Urothelium cell line (cell line): ENCODE measurements around the gene ADPRM.
"Not testable (repeated sequence)": the region's sequence is repeated elsewhere in the genome, so short reads cannot be mapped to it uniquely, and the experiment has no call there.

ENCODE experiments used
- DNase-seq: peaks from one replicate; pipeline ENCODE4 v3.0.0; 2011; ENCODE audit warnings: low spot score, mixed read lengths
- FAIRE-seq: peaks from 2 replicates; lab custom pipeline; 2011; peaks lifted over from hg19 to GRCh38; lab: Jason Lieb, UNC

ADPRM gene

GRCh38 chr17:10698096-10698818, 863 bp downstream of the ADPRM start:
- DNase-seq (no peak), FAIRE-seq (no peak)

- FAIRE-seq (no peak), DNase-seq (no peak)
These were observed 2.5 kb downstream of the ADPRM start for GRCh38 chr17:10699856-10700255.

GRCh38 chr17:10702574-10702973, 5.2 kb downstream of the ADPRM start:
- no peak for FAIRE-seq

GRCh38 chr17:10705727-10706126, 8.3 kb downstream of the ADPRM start:
- DNase-seq (no peak), FAIRE-seq (no peak)

More at GRCh38 chr17:10702574-10702973, 5.2 kb downstream of the ADPRM start:
- DNase-seq = no peak

- FAIRE-seq (no peak), DNase-seq (no peak)
These were observed 15.9 kb downstream of the ADPRM start for GRCh38 chr17:10713318-10713717.

GRCh38 chr17:10716218-10716617, 18.8 kb downstream of the ADPRM start:
- DNase-seq (no peak), FAIRE-seq (no peak)

GRCh38 chr17:10718547-10718946, 21.2 kb downstream of the ADPRM start:
- no peak for FAIRE-seq
- no peak for DNase-seq

GRCh38 chr17:10724546-10725195, 27.3 kb downstream of the ADPRM start:
- FAIRE-seq = no peak
- no peak for DNase-seq

GRCh38 chr17:10725262-10725661, 27.9 kb downstream of the ADPRM start:
- no peak for FAIRE-seq
- no peak for DNase-seq

GRCh38 chr17:10726196-10726595, 28.8 kb downstream of the ADPRM start:
- FAIRE-seq (no peak), DNase-seq (no peak)

- FAIRE-seq (no peak), DNase-seq (no peak)
These were observed 29.8 kb downstream of the ADPRM start for GRCh38 chr17:10727192-10727591.

GRCh38 chr17:10728331-10728892, 31.0 kb downstream of the ADPRM start:
- no peak for FAIRE-seq
- DNase-seq = no peak

- no peak for FAIRE-seq
These were observed 32.2 kb downstream of the ADPRM start, which contains the start of gene TMEM220 for GRCh38 chr17:10729334-10730193. TSS of gene TMEM220 (minus strand) at chr17:10730023. CDS start at chr17:10729851, 172 bp downstream.

GRCh38 chr17:10730247-10730646, 32.9 kb downstream of the ADPRM start:
- not testable (repeated sequence) for DNase-seq, FAIRE-seq

More at GRCh38 chr17:10729334-10730193, 32.2 kb downstream of the ADPRM start, which contains the start of gene TMEM220:
- peak; percentile 20 for DNase-seq

- FAIRE-seq (no peak), DNase-seq (no peak)
These were observed 34.0 kb downstream of the ADPRM start for GRCh38 chr17:10731408-10731879.

GRCh38 chr17:10732121-10732520, 34.7 kb downstream of the ADPRM start:
- DNase-seq, FAIRE-seq: not testable (repeated sequence)

- DNase-seq (no peak), FAIRE-seq (no peak)
These were observed 36.3 kb downstream of the ADPRM start for GRCh38 chr17:10733666-10734065.

GRCh38 chr17:10735251-10735650, 37.9 kb downstream of the ADPRM start:
- FAIRE-seq = no peak

GRCh38 chr17:10735821-10736220, 38.4 kb downstream of the ADPRM start:
- FAIRE-seq (no peak), DNase-seq (no peak)

More at GRCh38 chr17:10735251-10735650, 37.9 kb downstream of the ADPRM start:
- no peak for DNase-seq

GRCh38 chr17:10737168-10737622, 39.8 kb downstream of the ADPRM start:
- DNase-seq (peak; percentile 58), FAIRE-seq (no peak)

- DNase-seq (no peak), FAIRE-seq (no peak)
These were observed 40.3 kb downstream of the ADPRM start for GRCh38 chr17:10737736-10738135.
